ENCODE results near the gene PEX16.

The PEX16 gene

DNA sequence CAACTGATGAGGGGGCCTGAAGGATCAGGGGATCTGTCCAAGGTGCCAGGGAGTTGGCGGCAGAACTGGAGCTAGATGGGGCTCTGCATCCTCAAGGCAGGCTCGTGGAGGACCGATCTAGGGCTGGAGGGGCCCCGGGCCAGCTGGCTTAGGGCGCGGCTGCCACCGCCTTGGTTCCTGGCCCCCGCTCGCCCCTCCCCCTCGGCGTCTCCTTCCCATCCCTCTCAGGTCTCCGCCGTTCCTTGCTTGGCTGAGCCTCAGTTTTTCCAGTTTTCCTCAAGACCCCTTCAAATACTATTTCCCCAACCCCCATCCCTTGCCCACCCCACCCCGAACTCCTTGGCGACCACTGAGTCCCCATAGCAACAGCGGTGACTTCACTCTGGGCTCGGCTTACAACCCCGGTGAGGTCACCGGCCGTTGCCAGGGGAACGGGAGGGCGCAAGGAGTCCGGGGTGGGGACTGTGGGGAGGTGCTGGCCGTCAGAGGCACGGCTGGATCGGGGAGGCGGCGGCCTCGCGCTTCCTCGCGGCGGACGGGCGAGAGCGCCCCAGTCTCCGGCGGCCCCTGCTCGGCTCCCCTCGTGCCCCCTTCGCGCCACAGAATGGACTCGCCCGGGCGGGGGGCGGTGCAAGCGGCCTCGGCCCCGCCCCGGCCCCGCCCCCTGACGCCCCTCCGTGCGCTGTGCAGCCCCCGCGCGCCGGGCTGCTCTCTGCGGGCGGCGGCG lies 18.1 kb downstream of the PEX16 start:
- peak; percentile 51 to 58 for DNase-seq (ENCODE audit: extremely low read depth in 1 of 2, low read depth in 1 of 2)

DNA sequence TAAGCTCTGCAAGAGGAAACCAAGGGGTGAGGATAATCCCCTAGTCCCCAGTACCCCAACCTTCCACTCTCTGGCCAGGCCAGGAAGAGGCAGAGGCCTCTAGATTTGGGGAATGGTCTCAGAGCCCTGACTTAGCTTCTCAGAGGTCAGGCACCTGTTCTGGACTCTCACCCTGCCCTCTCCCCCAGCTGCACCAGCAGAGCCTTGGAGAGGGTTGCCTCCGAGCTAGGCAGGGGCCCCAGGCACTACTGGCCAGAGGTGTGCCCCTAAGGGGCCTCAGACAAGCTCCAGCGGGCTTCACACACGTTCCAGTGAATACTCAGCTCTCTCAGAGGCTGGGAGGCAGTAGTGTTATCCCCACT lies 18.6 kb downstream of the PEX16 start:
- DNase-seq (ENCODE audit: extremely low read depth in 1 of 2, low read depth in 1 of 2), result no peak

DNA sequence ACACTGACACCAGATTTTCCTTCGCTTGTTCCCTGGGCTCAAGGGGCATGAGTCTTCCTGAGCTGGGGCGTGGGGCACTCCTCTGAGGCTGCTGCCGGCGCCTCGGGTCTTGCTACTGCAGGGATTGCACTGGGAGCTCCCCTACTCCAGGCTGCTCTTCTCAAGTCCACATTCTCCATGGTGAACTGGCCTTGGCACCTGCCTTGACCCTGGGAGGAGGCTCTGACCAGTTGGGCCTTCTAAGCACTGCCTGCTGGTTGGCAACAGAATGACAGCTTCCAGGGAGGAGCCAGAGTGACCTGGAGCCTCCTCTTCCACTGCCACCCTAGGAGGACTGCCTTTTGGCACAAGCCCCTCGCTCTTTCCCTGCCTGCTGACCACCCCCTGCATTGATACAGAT lies 20.1 kb downstream of the PEX16 start:
- no peak for DNase-seq (ENCODE audit: extremely low read depth in 1 of 2, low read depth in 1 of 2)

GRCh38 chr11:45896422-45896984 lies 21.2 kb downstream of the PEX16 start:
- no peak for DNase-seq (ENCODE audit: extremely low read depth in 1 of 2, low read depth in 1 of 2)

- DNase-seq (ENCODE audit: extremely low read depth in 1 of 2, low read depth in 1 of 2), result no peak
These were observed 22.0 kb downstream of the PEX16 start for GRCh38 chr11:45895553-45896259.

DNA sequence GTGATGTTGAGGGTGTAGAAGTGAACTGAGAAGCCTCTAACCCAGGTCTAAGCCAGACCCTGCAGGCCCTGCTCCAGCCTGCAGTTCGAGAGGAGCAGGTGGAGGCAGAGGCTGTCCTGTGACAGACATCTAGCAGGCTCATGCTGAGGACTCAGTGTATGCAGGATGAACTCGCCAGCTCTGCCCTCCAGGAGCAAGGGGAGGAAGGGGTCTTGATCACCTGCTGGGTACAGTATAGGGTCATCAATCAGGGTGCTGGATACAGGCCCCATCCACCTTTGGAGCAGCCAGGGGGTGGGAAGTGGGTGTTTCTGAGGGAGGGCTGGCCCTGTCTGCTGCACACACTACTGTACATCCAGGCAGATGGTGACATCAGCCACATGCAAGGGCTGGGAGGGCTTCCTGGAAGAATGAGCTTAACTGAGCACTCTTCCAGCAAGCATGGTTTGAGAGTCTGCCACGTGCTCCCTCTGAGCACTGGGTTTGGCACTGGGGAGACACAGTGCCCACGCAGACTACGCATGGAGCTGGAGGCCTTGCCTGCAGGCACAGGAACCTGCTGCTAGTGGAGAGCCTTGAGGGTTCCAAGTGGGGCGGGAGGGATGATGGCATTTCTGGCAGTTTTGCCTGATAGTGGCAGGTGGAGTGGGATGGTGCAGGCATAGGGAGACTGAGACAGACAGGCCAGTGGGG lies 23.0 kb downstream of the PEX16 start:
- no peak for DNase-seq (ENCODE audit: extremely low read depth in 1 of 2, low read depth in 1 of 2)

DNA sequence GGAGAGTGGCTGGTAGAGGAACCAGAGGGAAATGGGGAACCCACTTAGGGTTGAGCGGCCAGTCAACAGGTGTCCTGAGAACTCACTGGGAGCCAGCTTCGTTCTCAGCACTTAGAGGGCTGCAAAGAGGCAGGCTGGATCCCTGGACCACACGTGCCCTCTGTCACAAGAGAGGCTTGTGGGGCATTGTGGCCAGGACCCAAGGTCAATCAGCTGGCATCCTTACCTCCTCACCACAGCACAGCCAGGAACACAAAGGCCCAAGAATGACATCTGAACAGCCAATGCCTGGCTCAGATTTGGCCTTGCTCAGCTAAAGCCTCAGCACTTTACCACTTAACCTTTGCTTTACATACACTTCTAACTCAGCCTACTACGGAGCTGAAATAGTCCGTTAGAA lies 24.8 kb downstream of the PEX16 start:
- DNase-seq (ENCODE audit: extremely low read depth in 1 of 2, low read depth in 1 of 2), result no peak

GRCh38 chr11:45890886-45891550 lies 26.7 kb downstream of the PEX16 start:
- no peak for DNase-seq (ENCODE audit: extremely low read depth in 1 of 2, low read depth in 1 of 2)

- DNase-seq (ENCODE audit: extremely low read depth in 1 of 2, low read depth in 1 of 2), result no peak
These were observed 27.7 kb downstream of the PEX16 start for GRCh38 chr11:45889966-45890365.

- no peak for DNase-seq (ENCODE audit: extremely low read depth in 1 of 2, low read depth in 1 of 2)
These were observed 28.1 kb downstream of the PEX16 start for GRCh38 chr11:45889555-45889954.

DNA sequence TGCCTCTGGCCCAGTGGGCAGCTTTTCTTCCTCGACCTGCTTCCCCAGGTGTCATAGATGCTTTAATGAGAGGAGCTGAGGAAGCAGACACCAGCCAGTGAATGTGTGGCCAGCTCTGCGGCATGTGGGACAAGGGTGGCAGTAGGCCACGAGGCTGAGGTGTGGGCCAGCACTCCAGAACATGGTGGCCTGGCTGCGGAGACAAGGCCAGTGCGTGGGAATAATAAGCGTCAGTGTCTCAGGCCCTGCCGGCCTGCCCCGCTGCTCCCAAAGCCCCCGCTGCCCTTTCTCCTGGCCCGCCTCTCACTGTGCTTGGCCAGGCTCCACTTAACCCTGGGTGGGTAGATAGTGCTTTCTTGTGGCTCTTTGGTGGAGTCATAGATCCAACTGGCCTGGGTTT lies 30.1 kb downstream of the PEX16 start:
- no peak for DNase-seq (ENCODE audit: extremely low read depth in 1 of 2, low read depth in 1 of 2)

- no peak for DNase-seq (ENCODE audit: extremely low read depth in 1 of 2, low read depth in 1 of 2)
These were observed 30.7 kb downstream of the PEX16 start for GRCh38 chr11:45886816-45887520.

- no peak for DNase-seq (ENCODE audit: extremely low read depth in 1 of 2, low read depth in 1 of 2)
These were observed 31.6 kb downstream of the PEX16 start for GRCh38 chr11:45885921-45886721.

DNA sequence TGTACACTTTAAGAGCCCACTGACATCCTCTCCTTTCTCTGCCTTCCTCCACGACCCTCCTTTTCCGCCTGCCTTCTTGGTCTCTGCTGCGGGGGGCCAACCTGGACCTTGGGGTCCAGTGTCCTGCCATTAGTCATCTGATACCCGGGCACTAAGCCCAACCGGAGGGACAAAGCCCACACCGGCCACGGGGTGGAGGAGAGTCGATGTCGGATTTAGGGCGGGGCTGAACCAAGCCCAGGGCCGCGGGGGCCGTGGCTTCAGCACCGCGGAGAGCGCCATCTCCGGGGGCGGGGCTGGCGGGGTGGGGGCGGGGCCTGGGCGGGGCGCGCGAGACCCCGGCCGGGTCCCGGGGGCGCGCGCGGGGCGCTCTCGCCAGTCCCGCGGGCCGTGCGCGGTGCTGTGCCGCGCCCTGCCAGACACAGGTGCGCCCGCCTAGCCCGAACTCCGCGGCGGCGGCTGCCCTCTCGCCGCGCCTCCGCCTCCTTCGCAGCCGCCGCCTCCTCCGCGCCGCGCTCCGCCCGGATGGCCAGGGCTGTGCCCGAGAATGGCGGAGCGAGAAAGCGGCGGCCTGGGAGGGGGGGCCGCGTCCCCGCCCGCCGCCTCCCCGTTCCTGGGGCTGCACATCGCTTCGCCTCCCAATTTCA lies 32.3 kb downstream of the PEX16 start, which contains the start of gene MAPK8IP1:
TSS of gene MAPK8IP1 (plus strand) at position 378 of the 647 bp plus-strand sequence. CDS start at position 548, 170 bp downstream.
- DNase-seq (ENCODE audit: extremely low read depth in 1 of 2, low read depth in 1 of 2), result peak; percentile 5 to 21

DNA sequence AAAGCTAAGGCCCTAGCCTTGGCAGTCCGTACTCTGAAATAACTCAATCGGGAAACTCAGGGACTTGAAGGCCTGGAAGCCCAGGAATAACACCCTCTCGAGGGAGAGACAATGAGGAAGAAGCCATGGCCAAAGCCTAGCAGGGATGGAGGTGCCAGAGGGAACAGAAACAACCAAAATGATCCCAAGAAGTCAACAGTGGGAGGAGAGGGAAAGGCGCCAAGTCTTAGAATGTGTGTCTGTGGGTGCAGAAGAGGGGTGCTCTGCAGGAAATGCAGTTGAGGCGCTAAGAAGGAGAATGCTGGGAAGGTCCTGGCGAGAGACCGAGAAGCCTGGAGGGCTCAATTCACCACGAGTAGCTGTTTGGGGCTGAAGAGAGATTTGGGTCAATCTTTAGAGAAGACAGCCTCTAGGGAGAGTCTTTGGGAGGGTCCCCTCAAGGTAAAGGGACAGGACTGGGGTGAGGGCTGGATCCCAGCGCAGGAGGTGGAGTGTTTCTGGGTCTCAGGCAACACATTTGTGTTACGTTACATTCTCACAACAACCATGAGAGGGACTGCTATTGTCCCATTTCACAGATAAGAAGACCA lies 33.0 kb downstream of the PEX16 start:
- DNase-seq (ENCODE audit: extremely low read depth in 1 of 2, low read depth in 1 of 2), result no peak

DNA sequence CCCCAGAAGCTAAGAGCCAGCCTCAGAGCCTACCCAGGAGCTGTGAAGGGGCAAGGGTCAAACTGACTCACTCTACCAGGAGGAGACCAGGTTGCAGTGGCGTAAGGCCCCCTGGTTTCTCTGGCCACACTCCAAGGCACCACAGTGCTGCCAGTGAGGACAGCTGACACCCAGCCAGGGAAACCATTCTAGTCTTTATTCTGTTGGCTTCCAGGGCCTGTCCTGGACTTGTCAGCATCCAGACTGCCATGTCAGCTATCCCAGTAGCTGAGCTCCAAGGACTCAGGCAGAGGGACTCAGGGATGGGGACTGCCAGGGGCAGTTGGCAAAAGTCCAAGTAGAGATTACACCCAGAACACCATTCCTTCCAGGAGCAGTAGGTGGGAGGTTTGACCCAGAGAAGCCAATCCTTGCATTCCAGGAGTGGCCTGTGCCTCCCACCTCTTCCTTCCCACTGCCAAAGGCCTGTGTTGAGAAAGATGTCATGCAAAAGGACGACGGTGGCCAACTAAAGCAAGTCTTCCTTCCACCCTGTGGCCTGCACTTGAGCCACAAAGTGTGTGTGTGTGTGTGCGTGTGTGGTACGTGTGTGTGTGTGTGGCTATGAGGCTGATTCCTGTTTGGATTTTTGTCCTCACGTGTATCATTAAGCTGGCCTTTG lies 35.8 kb downstream of the PEX16 start:
- DNase-seq (ENCODE audit: extremely low read depth in 1 of 2, low read depth in 1 of 2), result no peak

DNA sequence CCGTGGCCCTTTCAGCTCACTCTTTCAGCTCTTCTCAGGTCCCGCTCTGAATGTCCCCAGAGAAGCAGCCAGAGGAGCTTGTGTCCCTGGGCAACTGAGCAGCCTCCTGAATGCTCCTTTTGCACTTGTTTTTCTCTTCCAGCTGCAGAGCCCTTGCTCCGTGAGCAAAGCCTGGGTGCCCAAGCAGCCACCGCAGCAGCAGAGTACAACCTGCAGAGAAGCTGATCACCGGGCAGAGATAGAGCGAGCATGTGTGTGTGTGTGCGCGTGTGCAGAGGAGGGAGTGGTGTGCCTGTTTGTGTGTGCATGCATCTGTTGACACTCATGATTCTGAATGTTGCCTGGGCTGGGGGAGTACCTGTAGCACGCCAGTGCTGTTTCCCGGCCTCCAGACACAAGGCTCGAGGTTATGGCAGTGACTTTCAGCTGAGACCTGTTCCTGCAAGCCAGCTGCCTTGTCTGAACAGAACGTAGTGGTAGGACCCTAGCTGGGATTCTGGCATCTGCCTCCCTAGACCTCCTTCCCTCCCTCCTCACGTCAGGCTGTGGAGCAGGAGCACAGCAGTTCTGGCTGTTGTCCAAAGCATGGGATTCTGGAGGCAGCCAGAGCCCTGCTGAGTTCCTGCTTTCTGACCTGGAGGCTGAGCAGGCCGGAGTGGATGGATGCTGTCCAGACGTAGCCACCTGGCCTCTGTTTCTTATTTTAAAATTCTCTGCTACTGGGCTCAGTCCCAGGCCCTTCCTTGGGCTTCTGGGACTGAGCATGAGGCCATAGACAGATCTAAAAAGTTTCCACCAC lies 36.7 kb downstream of the PEX16 start:
- DNase-seq (ENCODE audit: extremely low read depth in 1 of 2, low read depth in 1 of 2), result no peak

Data from stimulated activated CD8-positive, alpha-beta memory T cell treated with anti-CD3 and anti-CD28 coated beads, Interleukin-7, amount 100 ng/mL, for 48 hours (primary cell).